Ectodermal cell (in vitro differentiated cells): ENCODE measurements around the gene PPP1R16B.

ENCODE experiments used
- H3K27ac ChIP-seq: 2 replicates; pipeline ENCODE4 v1.7.0; 2013; ENCODE audit warnings: mild to moderate bottlenecking, low read depth, low read length; ENCODE audit not compliant: insufficient read depth, poor library complexity, severe bottlenecking
- H3K27me3 ChIP-seq: 2 replicates; pipeline ENCODE4 v1.7.0; 2013; ENCODE audit warnings: mild to moderate bottlenecking, low read length; ENCODE audit not compliant: insufficient read depth, control insufficient read depth, poor library complexity, severe bottlenecking
- H3K36me3 ChIP-seq: one replicate; pipeline ENCODE4 v1.7.0; 2013; ENCODE audit warnings: low read length; ENCODE audit not compliant: control insufficient read depth, insufficient read depth
- H3K4me1 ChIP-seq: one replicate; pipeline ENCODE4 v1.7.0; 2013; ENCODE audit warnings: low read length; ENCODE audit not compliant: control insufficient read depth, insufficient read depth
- H3K4me3 ChIP-seq: 2 replicates; pipeline ENCODE4 v1.7.0; 2013; ENCODE audit warnings: low read depth, low read length, control low read depth; ENCODE audit not compliant: insufficient read depth
- H3K9me3 ChIP-seq: 2 replicates; pipeline ENCODE4 v1.7.0; 2013; ENCODE audit warnings: mild to moderate bottlenecking, low read length, moderate library complexity; ENCODE audit not compliant: control insufficient read depth
- WGBS, 2 experiments: methylation state at CpG; one replicate each; pipeline ENCODE4 v1.1.7; 2013; ENCODE audit warnings: missing lambda C conversion rate in 2 of 2; 5-methylcytosine and 5-hydroxymethylcytosine counted together

The PPP1R16B gene

GRCh38 chr20:38834868-38835267 is 29.4 kb downstream of the PPP1R16B start:
- no peaks in the 10 kb centered on the region for H3K4me1 ChIP-seq
- H3K27me3 ChIP-seq, result no peaks in the 10 kb centered on the region
- H3K4me3 ChIP-seq, result no peak overlapping the region
- no peak overlapping the region for H3K27ac ChIP-seq
- H3K36me3 ChIP-seq, result no peaks in the 10 kb centered on the region
- no peaks in the 10 kb centered on the region for H3K9me3 ChIP-seq

- Histone ChIP-seq H3K4me3 (no peak overlapping the region), H3K36me3 (no peaks in the 10 kb centered on the region), H3K27me3 (no peaks in the 10 kb centered on the region), H3K9me3 (no peaks in the 10 kb centered on the region), H3K27ac (no peak overlapping the region), H3K4me1 (no peaks in the 10 kb centered on the region)
- 95 to 96% methylated on average over 28 of the region's 28 CpGs for WGBS, 2 experiments
Observed at GRCh38 chr20:38835792-38836191, 30.3 kb downstream of the PPP1R16B start.

- H3K36me3 ChIP-seq, result no peaks in the 10 kb centered on the region
- no peaks in the 10 kb centered on the region for H3K4me1 ChIP-seq
- no peak overlapping the region for H3K27ac ChIP-seq
- H3K9me3 ChIP-seq, result no peaks in the 10 kb centered on the region
- 96 to 98% methylated on average over 4 of the region's 4 CpGs for WGBS, 2 experiments
- H3K27me3 ChIP-seq, result no peaks in the 10 kb centered on the region
- no peak overlapping the region for H3K4me3 ChIP-seq
Observed at GRCh38 chr20:38836991-38837390, 31.5 kb downstream of the PPP1R16B start.

GRCh38 chr20:38838326-38838725 is 32.8 kb downstream of the PPP1R16B start:
- H3K4me3 ChIP-seq, result no peak overlapping the region
- H3K9me3 ChIP-seq, result no peaks in the 10 kb centered on the region
- no peaks in the 10 kb centered on the region for H3K4me1 ChIP-seq
- H3K36me3 ChIP-seq, result no peaks in the 10 kb centered on the region
- WGBS, 2 experiments, result 88 to 92% methylated on average over 8 of the region's 8 CpGs
- no peak overlapping the region for H3K27ac ChIP-seq
- H3K27me3 ChIP-seq, result no peaks in the 10 kb centered on the region

GRCh38 chr20:38839563-38839962 is 34.1 kb downstream of the PPP1R16B start:
- H3K27me3 ChIP-seq, result no peaks in the 10 kb centered on the region
- 84 to 96% methylated on average over 3 to 4 of the region's 4 CpGs for WGBS, 2 experiments
- H3K4me1 ChIP-seq, result no peaks in the 10 kb centered on the region
- no peak overlapping the region for H3K27ac ChIP-seq
- no peaks in the 10 kb centered on the region for H3K9me3 ChIP-seq
- H3K4me3 ChIP-seq, result no peak overlapping the region
- no peaks in the 10 kb centered on the region for H3K36me3 ChIP-seq

- WGBS, 2 experiments, result 84 to 91% methylated on average over 11 to 14 of the region's 14 CpGs
- Histone ChIP-seq H3K27ac (no peak overlapping the region), H3K9me3 (no peaks in the 10 kb centered on the region), H3K4me3 (no peak overlapping the region), H3K27me3 (no peaks in the 10 kb centered on the region), H3K36me3 (no peaks in the 10 kb centered on the region), H3K4me1 (no peaks in the 10 kb centered on the region)
Observed at GRCh38 chr20:38840053-38840893, 34.8 kb downstream of the PPP1R16B start.

- Histone ChIP-seq H3K9me3 (no peaks in the 10 kb centered on the region), H3K4me3 (no peak overlapping the region), H3K36me3 (no peaks in the 10 kb centered on the region), H3K27me3 (no peaks in the 10 kb centered on the region), H3K4me1 (no peaks in the 10 kb centered on the region), H3K27ac (no peak overlapping the region)
- WGBS, 2 experiments, result 89 to 94% methylated on average over 6 to 7 of the region's 8 CpGs
Observed at GRCh38 chr20:38840894-38841470, 35.5 kb downstream of the PPP1R16B start.

GRCh38 chr20:38841570-38841969 is 36.1 kb downstream of the PPP1R16B start:
- WGBS, 2 experiments, result 79 to 93% methylated on average over 1 to 2 of the region's 2 CpGs
- Histone ChIP-seq H3K9me3 (no peaks in the 10 kb centered on the region), H3K4me3 (no peak overlapping the region), H3K4me1 (no peaks in the 10 kb centered on the region), H3K27ac (no peak overlapping the region), H3K27me3 (no peaks in the 10 kb centered on the region), H3K36me3 (no peaks in the 10 kb centered on the region)

- H3K4me3 ChIP-seq, result no peak overlapping the region
- WGBS, 2 experiments, result 88 to 94% methylated on average over 1 of the region's 1 CpG
- H3K9me3 ChIP-seq, result no peaks in the 10 kb centered on the region
- no peaks in the 10 kb centered on the region for H3K36me3 ChIP-seq
- H3K4me1 ChIP-seq, result no peaks in the 10 kb centered on the region
- H3K27ac ChIP-seq, result no peak overlapping the region
- no peaks in the 10 kb centered on the region for H3K27me3 ChIP-seq
Observed at GRCh38 chr20:38842026-38842425, 36.5 kb downstream of the PPP1R16B start.

GRCh38 chr20:38842558-38842981 is 37.1 kb downstream of the PPP1R16B start:
- Histone ChIP-seq H3K4me1 (no peaks in the 10 kb centered on the region), H3K36me3 (no peaks in the 10 kb centered on the region)
- 94 to 100% methylated on average over 1 of the region's 1 CpG for WGBS, 2 experiments

More at GRCh38 chr20:38842558-38842981, 37.1 kb downstream of the PPP1R16B start:
- Histone ChIP-seq H3K27ac (no peak overlapping the region), H3K9me3 (no peaks in the 10 kb centered on the region), H3K27me3 (no peaks in the 10 kb centered on the region), H3K4me3 (no peak overlapping the region)
